Uterus (tissue), 2 donors: ENCODE results near the gene GUCY1A1.

Experiments
- CTCF ChIP-seq, 4 experiments: fragments of 200-600 bp in 2 of 4; fragments of 450-650 bp in 2 of 4; sonication (generic) in 2 of 4; IDR thresholded peaks; one replicate each; pipeline ENCODE4 v1.5.1; 2016 to 2019; ENCODE audit warnings: antibody characterized with exemption in 4 of 4, mild to moderate bottlenecking in 2 of 4, moderate library complexity in 1 of 4
- POLR2A ChIP-seq, 2 donors: fragments of 450-650 bp; IDR thresholded peaks; one replicate each; pipeline ENCODE4 v1.6.1; 2016; ENCODE audit warnings: antibody characterized with exemption in 2 of 2, mild to moderate bottlenecking in 1 of 2, moderate library complexity in 1 of 2

- TF ChIP-seq CTCF (IDR thresholded peaks at IDR 0.05): no peak
- no peak for TF ChIP-seq POLR2A (IDR thresholded peaks at IDR 0.05)
These were observed 37.0 kb downstream of the GUCY1A1 start for GRCh38 chr4:155703486-155704247.
